ENCODE results near the gene CSH2.

The CSH2 gene

GRCh38 chr17:63833741-63834373 is 39.6 kb downstream of the CSH2 start:
- DNase-seq (ENCODE audit: low read depth) = no peak

- DNase-seq (ENCODE audit: low read depth) = no peak
These were observed 40.3 kb downstream of the CSH2 start for GRCh38 chr17:63833026-63833740.

GRCh38 chr17:63832455-63832854 is 41.0 kb downstream of the CSH2 start:
- DNase-seq (ENCODE audit: low read depth) = no peak

GRCh38 chr17:63832014-63832413 is 41.5 kb downstream of the CSH2 start:
- no peak for DNase-seq (ENCODE audit: low read depth)

GRCh38 chr17:63831505-63831904 is 42.0 kb downstream of the CSH2 start:
- no peak for DNase-seq (ENCODE audit: low read depth)

- no peak for DNase-seq (ENCODE audit: low read depth)
These were observed 42.5 kb downstream of the CSH2 start for GRCh38 chr17:63830904-63831491.

GRCh38 chr17:63830278-63830677 is 43.2 kb downstream of the CSH2 start:
- DNase-seq (ENCODE audit: low read depth) = no peak

- no peak for DNase-seq (ENCODE audit: low read depth)
These were observed 44.5 kb downstream of the CSH2 start for GRCh38 chr17:63828936-63829335.

GRCh38 chr17:63827801-63828221 is 45.7 kb downstream of the CSH2 start:
- DNase-seq (ENCODE audit: low read depth) = no peak

GRCh38 chr17:63827002-63827800 is 46.3 kb downstream of the CSH2 start, which contains the start of the genes FTSJ3 and PSMC5:
Gene FTSJ3 (minus strand): TSS chr17:63827663. CDS start chr17:63826902, 761 bp downstream.
Gene PSMC5 (plus strand): TSS chr17:63827431. CDS start chr17:63827491, 60 bp downstream.
- DNase-seq (ENCODE audit: low read depth) = peak; percentile 94

- no peak for DNase-seq (ENCODE audit: low read depth)
These were observed 46.9 kb downstream of the CSH2 start for GRCh38 chr17:63826468-63827001.

GRCh38 chr17:63824362-63824761 is 49.1 kb downstream of the CSH2 start:
- no peak for DNase-seq (ENCODE audit: low read depth)

- no peak for DNase-seq (ENCODE audit: low read depth)
These were observed 49.7 kb downstream of the CSH2 start for GRCh38 chr17:63823659-63824331.

- DNase-seq (ENCODE audit: low read depth) = no peak
These were observed 50.9 kb downstream of the CSH2 start for GRCh38 chr17:63822537-63822936.

Data from stimulated activated CD8-positive, alpha-beta memory T cell treated with anti-CD3 and anti-CD28 coated beads, Interleukin-12 subunit alpha, Interleukin-12 subunit beta, amount 100 ng/mL, for 1 hour (primary cell).